HFFc6 (cell line): Measurements from ENCODE around the gene C6orf132. TPM values are rescaled to one million over a fixed set of nuclear protein-coding genes. Genes with fewer than 3 reads are reported as not detected.

Source experiments
- DNase-seq: peaks from one replicate; pipeline ENCODE4 v3.0.0-alpha.2; 2018
- H3K27ac Mint-ChIP-seq: 2 replicates; pipeline ENCODE4 v1.8.0; 2020; ENCODE audit warnings: mild to moderate bottlenecking, mixed read lengths
- H3K27me3 Mint-ChIP-seq: 2 replicates; pipeline ENCODE4 v1.8.0; 2021; ENCODE audit warnings: mild to moderate bottlenecking, moderate library complexity, mixed read lengths; ENCODE audit not compliant: insufficient read depth
- H3K36me3 Mint-ChIP-seq: 2 replicates; pipeline ENCODE4 v1.8.0; 2021; ENCODE audit warnings: low read depth, mixed read lengths
- H3K4me1 Mint-ChIP-seq: 2 replicates; pipeline ENCODE4 v1.8.0; 2020; ENCODE audit warnings: low read depth, mixed read lengths
- H3K4me3 Mint-ChIP-seq: 2 replicates; pipeline ENCODE4 v1.8.0; 2020; ENCODE audit warnings: mild to moderate bottlenecking, moderate library complexity, mixed read lengths
- H3K9me3 Mint-ChIP-seq: 2 replicates; pipeline ENCODE4 v1.8.0; 2020; ENCODE audit warnings: mild to moderate bottlenecking, mixed read lengths
- CTCF ChIP-seq: fragments of 200-600 bp; sonication (generic); IDR thresholded peaks from 2 replicates; pipeline ENCODE4 v1.5.0; 2021; ENCODE audit warnings: antibody characterized with exemption, mild to moderate bottlenecking
- total RNA-seq, 6 experiments: library from RNA; stranded (reverse); fragmentation: NEBNext Ultra II Directional; extraction: Animal tissue kit (Norgen Biotek cat#: 25700); gene quantifications; 2 replicates in 1 of 6; 3 replicates in 5 of 6; pipeline ENCODE4 v1.2.3, GENCODE V29; 2021

The C6orf132 gene
- total RNA-seq, 6 experiments from 2014 or later: 4.7 to 6.6 (median 5.1) TPM

- peak overlapping the region; percentile 59 for H3K27ac Mint-ChIP-seq
- peak overlapping the region; percentile 63 for H3K4me3 Mint-ChIP-seq
- H3K9me3 Mint-ChIP-seq: no peaks in the 10 kb centered on the region
- peaks cover 55% of the 10 kb centered on the region for H3K4me1 Mint-ChIP-seq
- peaks cover 3% of the 10 kb centered on the region; the same call in 1 of the 2 replicates for H3K27me3 Mint-ChIP-seq
- no peak for TF ChIP-seq CTCF
- DNase-seq: no peak
- H3K36me3 Mint-ChIP-seq: no peaks in the 10 kb centered on the region
Observed at GRCh38 chr6:42141603-42142117, 760 bp downstream of the C6orf132 start.

- peaks cover 61% of the 10 kb centered on the region for H3K4me1 Mint-ChIP-seq
- no peak for DNase-seq
- H3K36me3 Mint-ChIP-seq: no peaks in the 10 kb centered on the region
- peak overlapping the region; percentile 63 for H3K4me3 Mint-ChIP-seq
- H3K27ac Mint-ChIP-seq: peak overlapping the region; percentile 59
- H3K27me3 Mint-ChIP-seq: peaks cover 3% of the 10 kb centered on the region; the same call in 1 of the 2 replicates
- no peak for TF ChIP-seq CTCF
- H3K9me3 Mint-ChIP-seq: no peaks in the 10 kb centered on the region
Observed at GRCh38 chr6:42140756-42141602, 1.4 kb downstream of the C6orf132 start.

GRCh38 chr6:42140032-42140431 is 2.4 kb downstream of the C6orf132 start:
- H3K27ac Mint-ChIP-seq: peak overlapping the region; percentile 18; the same call in 1 of the 2 replicates
- H3K36me3 Mint-ChIP-seq: no peaks in the 10 kb centered on the region
- H3K4me1 Mint-ChIP-seq: peaks cover 61% of the 10 kb centered on the region
- no peak for TF ChIP-seq CTCF
- H3K9me3 Mint-ChIP-seq: no peaks in the 10 kb centered on the region
- no peak overlapping the region for H3K4me3 Mint-ChIP-seq
- peak; percentile 28 for DNase-seq
- H3K27me3 Mint-ChIP-seq: no peaks in the 10 kb centered on the region; the same call in 1 of the 2 replicates

- no peak for TF ChIP-seq CTCF
- Mint-ChIP-seq H3K9me3 (no peaks in the 10 kb centered on the region), H3K36me3 (no peaks in the 10 kb centered on the region), H3K4me1 (peaks cover 59% of the 10 kb centered on the region), H3K27me3 (no peaks in the 10 kb centered on the region; the same call in 1 of the 2 replicates), H3K4me3 (no peak overlapping the region), H3K27ac (no peak overlapping the region; the same call in 1 of the 2 replicates)
- no peak for DNase-seq
Observed at GRCh38 chr6:42138630-42139619, 3.5 kb downstream of the C6orf132 start.

- H3K36me3 Mint-ChIP-seq: no peaks in the 10 kb centered on the region
- no peak for DNase-seq
- H3K27ac Mint-ChIP-seq: no peak overlapping the region
- H3K27me3 Mint-ChIP-seq: no peaks in the 10 kb centered on the region; the same call in 1 of the 2 replicates
- H3K4me1 Mint-ChIP-seq: peaks cover 52% of the 10 kb centered on the region
- no peak for TF ChIP-seq CTCF
- H3K9me3 Mint-ChIP-seq: no peaks in the 10 kb centered on the region
- no peak overlapping the region for H3K4me3 Mint-ChIP-seq
Observed at GRCh38 chr6:42138190-42138589, 4.2 kb downstream of the C6orf132 start.
